ENCODE data around the gene FCRL6. TPM values are rescaled to one million over a fixed set of nuclear protein-coding genes. Genes with fewer than 3 reads are reported as not detected.
A peak's percentile ranks its signal among the peaks of the same experiment; 100 is the strongest.

The FCRL6 gene
- total and polyA plus RNA-seq, 7 experiments from 2014 or later: 0.15 to 41.4 (median 0.43) TPM

DNA sequence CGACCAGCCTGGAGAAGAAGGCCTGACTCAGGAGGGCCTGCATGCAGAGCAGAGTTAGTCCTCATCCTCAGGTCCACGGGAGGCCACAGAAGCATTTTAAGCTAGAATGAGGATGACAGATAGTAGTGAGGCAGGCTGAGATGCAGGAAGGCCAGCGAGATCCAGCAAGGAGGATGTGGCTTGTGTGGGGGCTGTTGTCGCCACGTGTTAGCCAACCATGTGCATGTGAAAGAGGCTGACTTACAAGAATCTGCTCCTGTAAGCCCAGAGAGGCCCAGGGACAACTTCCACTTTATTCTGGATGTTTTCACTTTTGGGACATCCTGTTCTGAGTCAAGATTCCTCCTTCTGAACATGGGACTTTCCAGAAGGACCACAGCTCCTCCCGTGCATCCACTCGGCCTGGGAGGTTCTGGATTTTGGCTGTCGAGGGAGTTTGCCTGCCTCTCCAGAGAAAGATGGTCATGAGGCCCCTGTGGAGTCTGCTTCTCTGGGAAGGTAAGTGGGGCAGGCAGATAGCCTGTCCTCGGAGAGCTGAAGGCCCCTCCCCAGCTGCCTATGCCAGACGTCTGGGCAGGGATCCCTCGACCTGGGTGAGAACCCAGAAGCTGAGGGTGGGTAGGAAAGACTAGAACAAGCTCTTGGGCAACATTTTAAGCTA lies 24.4 kb downstream of the FCRL6 start, which contains the start of gene SLAMF8:
SLAMF8 (plus strand) TSS at position 433 of the 661 bp plus-strand sequence; CDS start at position 459, 26 bp downstream.
- ATAC-seq: peak; percentile 67

DNA sequence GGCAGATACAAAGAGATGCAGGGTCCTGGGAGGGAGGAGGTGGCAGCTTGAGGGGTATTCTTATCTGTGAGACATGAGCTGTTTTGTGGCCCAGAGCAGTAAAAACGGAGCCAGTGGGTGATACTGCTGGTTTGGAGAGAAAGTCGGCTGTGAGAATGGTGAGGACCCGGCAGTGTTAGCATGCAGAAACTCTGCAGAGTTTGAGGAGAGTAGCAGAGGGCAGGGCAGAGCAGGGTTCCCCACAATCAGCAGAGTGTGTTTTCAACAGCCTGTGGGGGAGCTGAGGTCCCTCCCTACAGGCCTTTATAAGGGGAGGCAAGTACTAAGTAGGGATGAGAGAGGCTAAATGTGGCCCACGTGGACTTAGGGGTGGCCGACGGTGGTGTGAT lies 24.9 kb downstream of the FCRL6 start:
- ATAC-seq (peak; percentile 34), DNase-seq (no peak)
- Mint-ChIP-seq H3K4me1 (peaks cover 44 to 67% (median 48%) of the 10 kb centered on the region in 7 donors), H3K4me3 (peak overlapping the region in 9 of 10 donors; percentile 7 to 72 (median 38)), H3K9me3 (peaks cover 0 to 16% (median 4%) of the 10 kb centered on the region in 11 donors), H3K27ac (peak overlapping the region in 6 of 9 donors; percentile 9 to 67 (median 57)), H3K36me3 (peaks cover 0 to 30% (median 0%) of the 10 kb centered on the region in 5 donors), H3K27me3 (peaks cover 0 to 50% (median 0%) of the 10 kb centered on the region in 5 donors)
- intact Hi-C loops (cut with micrococcal nuclease): loop anchor here in 1 of 2 donors (2.0 to 5.0 kb wide), 2 partner anchors 45 to 64 kb away; partner anchors contain the start of gene DUSP23
- Histone ChIP-seq H3K9me3 (ENCODE audit: control insufficient read depth in 2 of 3, low read length in 3 of 3) (peaks cover 0 to 7% (median 0%) of the 10 kb centered on the region in 3 experiments), H3K27ac (ENCODE audit: low read depth, low read length) (no peak overlapping the region), H3K36me3 (ENCODE audit: control insufficient read depth in 2 of 3, insufficient read depth in 3 of 3, low read length in 3 of 3) (no peaks in the 10 kb centered on the region), H3K4me1 (ENCODE audit: control insufficient read depth in 2 of 2, insufficient read depth in 2 of 2, low read length in 2 of 2) (peaks cover 31 to 52% of the 10 kb centered on the region in 2 donors), H3K4me3 (ENCODE audit: low read length) (peak overlapping the region; percentile 31), H3K27me3 (ENCODE audit: control insufficient read depth in 2 of 2, insufficient read depth in 2 of 2, low read length in 2 of 2) (no peaks in the 10 kb centered on the region)
- ChIA-PET CTCF (no interaction called here), POLR2A (no interaction called here)

More for the DNA sequence above, 24.4 kb downstream of the FCRL6 start, which contains the start of gene SLAMF8:
- POLR2A ChIA-PET: no interaction called here
- Histone ChIP-seq H3K4me3 (ENCODE audit: low read length) (peak within 1 kb of the TSS; percentile 31), H3K27me3 (ENCODE audit: control insufficient read depth in 2 of 2, insufficient read depth in 2 of 2, low read length in 2 of 2) (no peaks in the 10 kb centered on the region), H3K9me3 (ENCODE audit: control insufficient read depth in 2 of 3, low read length in 3 of 3) (peaks cover 0 to 7% (median 0%) of the 10 kb centered on the region in 3 experiments), H3K4me1 (ENCODE audit: control insufficient read depth in 2 of 2, insufficient read depth in 2 of 2, low read length in 2 of 2) (peaks cover 31 to 52% of the 10 kb centered on the region in 2 donors), H3K27ac (ENCODE audit: low read depth, low read length) (no peak within 1 kb of the TSS), H3K36me3 (ENCODE audit: control insufficient read depth in 2 of 3, insufficient read depth in 3 of 3, low read length in 3 of 3) (no peaks in the 10 kb centered on the region)
- peak within 1 kb of the TSS in 8 of 9 donors; percentile 48 to 79 (median 66) for H3K27ac Mint-ChIP-seq
- peaks cover 0 to 16% (median 4%) of the 10 kb centered on the region in 11 donors for H3K9me3 Mint-ChIP-seq
- DNase-seq: peak in 6 of 9 donors; percentile 19 to 53 (median 28)
- H3K27me3 Mint-ChIP-seq: peaks cover 0 to 50% (median 0%) of the 10 kb centered on the region in 5 donors
- CTCF ChIA-PET: interaction anchor here (0.7 kb wide), 1 partner anchor 27 kb away, joined by 3 read pairs; no protein-coding TSS in a partner anchor
- H3K4me1 Mint-ChIP-seq: peaks cover 44 to 67% (median 48%) of the 10 kb centered on the region in 7 donors
- intact Hi-C loops (cut with micrococcal nuclease): loop anchor here in 1 of 2 donors (2.0 to 5.0 kb wide), 2 partner anchors 44 to 64 kb away; partner anchors contain the start of gene DUSP23
- peak within 1 kb of the TSS in 9 of 10 donors; percentile 17 to 75 (median 61) for H3K4me3 Mint-ChIP-seq
- H3K36me3 Mint-ChIP-seq: peaks cover 0 to 30% (median 0%) of the 10 kb centered on the region in 5 donors

DNA sequence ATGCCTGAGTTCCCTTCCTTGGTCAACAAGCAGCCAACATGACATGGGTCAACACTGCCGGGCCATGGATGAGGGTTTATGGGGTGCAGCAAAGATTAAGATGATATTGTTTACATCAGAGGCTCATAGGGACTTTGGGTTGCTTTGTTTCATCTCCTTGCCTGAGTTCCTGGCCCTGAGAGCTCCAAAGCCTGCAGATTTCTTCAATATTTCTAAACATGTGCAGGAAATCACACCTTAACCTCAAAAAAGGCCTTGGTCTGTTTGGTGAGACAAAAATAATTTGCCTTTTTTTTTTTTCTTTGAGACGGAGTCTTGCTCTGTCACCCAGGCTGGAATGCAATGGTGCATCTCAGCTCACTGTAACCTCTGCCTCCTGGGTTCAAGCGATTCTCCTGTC lies 25.4 kb downstream of the FCRL6 start:
- Mint-ChIP-seq H3K4me1 (peaks cover 44 to 67% (median 48%) of the 10 kb centered on the region in 7 donors), H3K27me3 (peaks cover 0 to 49% (median 0%) of the 10 kb centered on the region in 5 donors), H3K36me3 (peaks cover 0 to 30% (median 0%) of the 10 kb centered on the region in 5 donors), H3K4me3 (peak overlapping the region in 8 of 10 donors; percentile 11 to 72 (median 42)), H3K27ac (peak overlapping the region in 2 of 9 donors; percentile 17 to 67), H3K9me3 (peaks cover 0 to 16% (median 4%) of the 10 kb centered on the region in 11 donors)
- no peak overlapping the region for H3K27ac ChIP-seq (ENCODE audit: low read depth, low read length)
- H3K4me3 ChIP-seq (ENCODE audit: low read length): peak overlapping the region; percentile 31
- no peak for ATAC-seq
- no peaks in the 10 kb centered on the region for H3K36me3 ChIP-seq (ENCODE audit: control insufficient read depth in 2 of 3, insufficient read depth in 3 of 3, low read length in 3 of 3)
- H3K9me3 ChIP-seq (ENCODE audit: control insufficient read depth in 2 of 3, low read length in 3 of 3): peaks cover 0 to 7% (median 0%) of the 10 kb centered on the region in 3 experiments
- H3K27me3 ChIP-seq (ENCODE audit: control insufficient read depth in 2 of 2, insufficient read depth in 2 of 2, low read length in 2 of 2): no peaks in the 10 kb centered on the region
- CTCF ChIA-PET: no interaction called here
- POLR2A ChIA-PET: no interaction called here
- DNase-seq: no peak
- intact Hi-C loops (cut with micrococcal nuclease): loop anchor here in 1 of 2 donors (2.0 to 5.0 kb wide), 2 partner anchors 45 to 63 kb away; partner anchors contain the start of gene DUSP23
- H3K4me1 ChIP-seq (ENCODE audit: control insufficient read depth in 2 of 2, insufficient read depth in 2 of 2, low read length in 2 of 2): peaks cover 31 to 52% of the 10 kb centered on the region in 2 donors

DNA sequence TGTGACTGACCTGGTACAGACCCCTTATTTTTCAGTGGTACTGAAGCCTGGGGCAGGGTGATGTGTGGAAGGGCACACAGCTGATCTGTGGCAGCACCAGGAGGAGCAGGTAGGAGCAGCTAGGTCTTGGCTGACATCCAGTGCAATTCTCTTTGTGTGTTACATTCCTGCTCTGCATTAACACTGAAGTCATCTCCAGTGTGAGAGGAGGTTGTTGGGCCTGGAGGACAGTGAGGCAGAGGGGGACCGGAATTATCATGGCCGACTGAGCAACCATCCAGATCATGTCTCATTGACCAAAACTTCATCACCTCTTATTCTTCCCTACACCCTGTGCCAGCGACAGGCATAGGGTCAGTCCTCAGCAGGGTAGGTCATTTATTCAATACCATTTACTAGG lies 26.0 kb downstream of the FCRL6 start:
- CTCF ChIA-PET: interaction anchor here (1.0 kb wide), 1 partner anchor 65 kb away, joined by 3 read pairs; no protein-coding TSS in a partner anchor
- peak overlapping the region; percentile 11 for H3K4me3 ChIP-seq (ENCODE audit: low read length)
- H3K27me3 Mint-ChIP-seq: peaks cover 0 to 46% (median 0%) of the 10 kb centered on the region in 5 donors

DNA sequence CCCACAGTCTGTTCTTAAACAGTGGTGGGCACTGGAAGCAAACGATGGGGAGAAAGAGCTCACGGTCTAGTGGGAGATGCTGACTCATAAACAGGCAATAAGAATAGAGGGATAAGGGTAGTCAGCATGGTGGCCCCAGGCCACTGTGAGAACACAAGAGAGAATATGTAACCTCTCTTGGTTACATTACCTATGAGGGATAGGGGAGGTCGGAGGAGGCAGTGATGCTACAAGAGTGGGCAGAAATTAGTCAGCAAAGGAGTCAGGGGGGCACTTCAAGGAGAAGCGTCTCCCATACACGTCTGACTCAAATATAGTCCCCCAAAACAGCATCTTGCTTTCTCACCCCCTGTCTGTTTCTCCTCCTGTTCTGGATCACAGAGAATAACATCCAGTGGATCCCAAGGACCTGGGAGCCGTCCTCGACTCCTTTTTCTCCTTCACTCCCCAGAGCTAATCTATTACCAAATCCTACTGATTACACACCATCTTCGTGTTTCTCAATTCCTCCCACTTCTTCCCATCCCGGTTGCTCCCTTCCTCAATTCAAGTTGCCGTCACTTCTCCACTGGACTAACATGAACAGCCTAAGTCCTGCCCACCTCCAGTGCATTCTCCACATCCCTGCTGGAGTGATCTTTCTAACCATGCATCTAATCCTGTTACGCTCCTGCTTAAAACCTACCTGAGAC lies 26.6 kb downstream of the FCRL6 start:
- ATAC-seq: no peak
- CTCF ChIA-PET: interaction anchor here (1.0 kb wide), 1 partner anchor 64 kb away, joined by 3 read pairs; no protein-coding TSS in a partner anchor
- peaks cover 0 to 16% (median 4%) of the 10 kb centered on the region in 11 donors for H3K9me3 Mint-ChIP-seq
- peaks cover 0 to 7% (median 0%) of the 10 kb centered on the region in 3 experiments for H3K9me3 ChIP-seq (ENCODE audit: control insufficient read depth in 2 of 3, low read length in 3 of 3)
- intact Hi-C loops (cut with micrococcal nuclease): loop anchor here in 1 of 2 donors (5.0 kb wide), 1 partner anchor 46 kb away; the partner anchor contains the start of gene DUSP23
- POLR2A ChIA-PET: no interaction called here
- no peaks in the 10 kb centered on the region for H3K36me3 ChIP-seq (ENCODE audit: control insufficient read depth in 2 of 3, insufficient read depth in 3 of 3, low read length in 3 of 3)
- peaks cover 0 to 30% (median 0%) of the 10 kb centered on the region in 5 donors for H3K36me3 Mint-ChIP-seq
- peaks cover 0 to 42% (median 0%) of the 10 kb centered on the region in 5 donors for H3K27me3 Mint-ChIP-seq
- H3K27ac ChIP-seq (ENCODE audit: low read depth, low read length): no peak overlapping the region
- H3K27me3 ChIP-seq (ENCODE audit: control insufficient read depth in 2 of 2, insufficient read depth in 2 of 2, low read length in 2 of 2): no peaks in the 10 kb centered on the region
- no peak for DNase-seq
- H3K4me1 Mint-ChIP-seq: peaks cover 44 to 62% (median 48%) of the 10 kb centered on the region in 7 donors
- H3K4me3 ChIP-seq (ENCODE audit: low read length): peak overlapping the region; percentile 11
- peak overlapping the region in 5 of 10 donors; percentile 9 to 53 (median 42) for H3K4me3 Mint-ChIP-seq
- peak overlapping the region in 3 of 9 donors; percentile 3 to 32 (median 14) for H3K27ac Mint-ChIP-seq
- H3K4me1 ChIP-seq (ENCODE audit: control insufficient read depth in 2 of 2, insufficient read depth in 2 of 2, low read length in 2 of 2): peaks cover 31 to 50% of the 10 kb centered on the region in 2 donors

More for the DNA sequence above, 26.0 kb downstream of the FCRL6 start:
- peaks cover 44 to 67% (median 48%) of the 10 kb centered on the region in 7 donors for H3K4me1 Mint-ChIP-seq
- H3K4me1 ChIP-seq (ENCODE audit: control insufficient read depth in 2 of 2, insufficient read depth in 2 of 2, low read length in 2 of 2): peaks cover 31 to 52% of the 10 kb centered on the region in 2 donors
- H3K9me3 Mint-ChIP-seq: peaks cover 0 to 16% (median 4%) of the 10 kb centered on the region in 11 donors
- peak overlapping the region in 5 of 10 donors; percentile 18 to 63 (median 49) for H3K4me3 Mint-ChIP-seq
- ATAC-seq (no peak), DNase-seq (no peak)
- H3K36me3 ChIP-seq (ENCODE audit: control insufficient read depth in 2 of 3, insufficient read depth in 3 of 3, low read length in 3 of 3): no peaks in the 10 kb centered on the region
- H3K27ac ChIP-seq (ENCODE audit: low read depth, low read length): no peak overlapping the region
- intact Hi-C loops (cut with micrococcal nuclease): loop anchor here in 1 of 2 donors (5.0 kb wide), 1 partner anchor 46 kb away; the partner anchor contains the start of gene DUSP23
- peak overlapping the region in 2 of 9 donors; percentile 38 to 67 for H3K27ac Mint-ChIP-seq
- POLR2A ChIA-PET: no interaction called here
- H3K27me3 ChIP-seq (ENCODE audit: control insufficient read depth in 2 of 2, insufficient read depth in 2 of 2, low read length in 2 of 2): no peaks in the 10 kb centered on the region
- H3K9me3 ChIP-seq (ENCODE audit: control insufficient read depth in 2 of 3, low read length in 3 of 3): peaks cover 0 to 7% (median 0%) of the 10 kb centered on the region in 3 experiments
- H3K36me3 Mint-ChIP-seq: peaks cover 0 to 30% (median 0%) of the 10 kb centered on the region in 5 donors

Measured in naive thymus-derived CD4-positive, alpha-beta T cell (primary cell).